Central memory CD8-positive, alpha-beta T cell (primary cell): Measurements from ENCODE around the gene PPP1CB.
"Not testable (repeated sequence)": the region's sequence is repeated elsewhere in the genome, so short reads cannot be mapped to it uniquely, and the experiment has no call there.

ENCODE experiments used
- ATAC-seq: fragments of 150-1000 bp; cut with Tn5 transposase; replicated peaks from 2 replicates; pipeline ENCODE4 v1.10.0; 2022; ENCODE audit warnings: mild to moderate bottlenecking, moderate FRiP score, moderate number of reproducible peaks; ENCODE audit not compliant: poor library complexity, severe bottlenecking; ENCODE audit errors: extremely low read depth
- DNase-seq, 2 donors: peaks; one replicate each; pipeline ENCODE4 v3.0.0; 2021; ENCODE audit warnings: low spot score in 2 of 2
- H3K27ac Mint-ChIP-seq: one replicate; pipeline ENCODE4 v1.8.0; 2022; ENCODE audit warnings: low read depth, mild to moderate bottlenecking, moderate library complexity, mixed read lengths
- H3K27me3 Mint-ChIP-seq: one replicate; pipeline ENCODE4 v1.8.0; 2022; ENCODE audit warnings: mixed read lengths
- H3K36me3 Mint-ChIP-seq: one replicate; pipeline ENCODE4 v1.8.0; 2022; ENCODE audit warnings: mild to moderate bottlenecking, moderate library complexity, mixed read lengths; ENCODE audit not compliant: insufficient read depth
- H3K4me1 Mint-ChIP-seq: one replicate; pipeline ENCODE4 v1.8.0; 2022; ENCODE audit warnings: mixed read lengths
- H3K4me3 Mint-ChIP-seq: one replicate; pipeline ENCODE4 v1.8.0; 2022; ENCODE audit warnings: mild to moderate bottlenecking, moderate library complexity, mixed read lengths
- H3K9me3 Mint-ChIP-seq: one replicate; pipeline ENCODE4 v1.8.0; 2022; ENCODE audit warnings: mixed read lengths

The PPP1CB gene

GRCh38 chr2:28721601-28722191 is 29.9 kb upstream of the PPP1CB start:
- H3K4me1 Mint-ChIP-seq: no peaks in the 10 kb centered on the region
- ATAC-seq: no peak
- H3K27me3 Mint-ChIP-seq: peaks cover 15% of the 10 kb centered on the region
- no peak overlapping the region for H3K27ac Mint-ChIP-seq
- no peaks in the 10 kb centered on the region for H3K9me3 Mint-ChIP-seq
- no peaks in the 10 kb centered on the region for H3K36me3 Mint-ChIP-seq
- no peak for DNase-seq
- H3K4me3 Mint-ChIP-seq: no peak overlapping the region

- no peaks in the 10 kb centered on the region for H3K27me3 Mint-ChIP-seq
- no peaks in the 10 kb centered on the region for H3K9me3 Mint-ChIP-seq
- H3K36me3 Mint-ChIP-seq: no peaks in the 10 kb centered on the region
- no peak overlapping the region for H3K27ac Mint-ChIP-seq
- no peak overlapping the region for H3K4me3 Mint-ChIP-seq
- H3K4me1 Mint-ChIP-seq: no peaks in the 10 kb centered on the region
- ATAC-seq (no peak), DNase-seq (no peak)
Observed at GRCh38 chr2:28725021-28725711, 26.5 kb upstream of the PPP1CB start.

GRCh38 chr2:28726177-28726576 is 25.5 kb upstream of the PPP1CB start:
- H3K4me3 Mint-ChIP-seq: no peak overlapping the region
- no peaks in the 10 kb centered on the region for H3K4me1 Mint-ChIP-seq
- ATAC-seq (no peak), DNase-seq (no peak)
- H3K27me3 Mint-ChIP-seq: no peaks in the 10 kb centered on the region
- H3K36me3 Mint-ChIP-seq: no peaks in the 10 kb centered on the region
- no peak overlapping the region for H3K27ac Mint-ChIP-seq
- H3K9me3 Mint-ChIP-seq: no peaks in the 10 kb centered on the region

GRCh38 chr2:28729698-28730097 is 21.9 kb upstream of the PPP1CB start:
- H3K9me3 Mint-ChIP-seq: no peaks in the 10 kb centered on the region
- DNase-seq (no peak), ATAC-seq (no peak)
- no peak overlapping the region for H3K4me3 Mint-ChIP-seq
- H3K36me3 Mint-ChIP-seq: no peaks in the 10 kb centered on the region
- H3K27me3 Mint-ChIP-seq: no peaks in the 10 kb centered on the region
- no peaks in the 10 kb centered on the region for H3K4me1 Mint-ChIP-seq
- no peak overlapping the region for H3K27ac Mint-ChIP-seq

GRCh38 chr2:28730641-28731146 is 20.9 kb upstream of the PPP1CB start:
- no peaks in the 10 kb centered on the region for H3K27me3 Mint-ChIP-seq
- H3K27ac Mint-ChIP-seq: no peak overlapping the region
- ATAC-seq (no peak), DNase-seq (no peak)
- no peaks in the 10 kb centered on the region for H3K9me3 Mint-ChIP-seq
- no peaks in the 10 kb centered on the region for H3K4me1 Mint-ChIP-seq
- H3K36me3 Mint-ChIP-seq: no peaks in the 10 kb centered on the region
- no peak overlapping the region for H3K4me3 Mint-ChIP-seq

- Mint-ChIP-seq H3K9me3 (no peaks in the 10 kb centered on the region), H3K4me1 (no peaks in the 10 kb centered on the region), H3K27ac (no peak overlapping the region), H3K27me3 (peaks cover 15% of the 10 kb centered on the region), H3K36me3 (peaks cover 3% of the 10 kb centered on the region), H3K4me3 (no peak overlapping the region)
- DNase-seq (no peak), ATAC-seq (no peak)
Observed at GRCh38 chr2:28735511-28735910, 16.1 kb upstream of the PPP1CB start.

GRCh38 chr2:28736034-28736433 is 15.6 kb upstream of the PPP1CB start:
- Mint-ChIP-seq H3K36me3 (peaks cover 3% of the 10 kb centered on the region), H3K4me3 (no peak overlapping the region), H3K27me3 (peaks cover 20% of the 10 kb centered on the region), H3K4me1 (no peaks in the 10 kb centered on the region), H3K9me3 (no peaks in the 10 kb centered on the region), H3K27ac (no peak overlapping the region)
- DNase-seq (no peak), ATAC-seq (no peak)

- DNase-seq (no peak), ATAC-seq (no peak)
- H3K4me1 Mint-ChIP-seq: no peaks in the 10 kb centered on the region
- peaks cover 30% of the 10 kb centered on the region for H3K27me3 Mint-ChIP-seq
- H3K27ac Mint-ChIP-seq: no peak overlapping the region
- H3K36me3 Mint-ChIP-seq: peaks cover 3% of the 10 kb centered on the region
- H3K9me3 Mint-ChIP-seq: no peaks in the 10 kb centered on the region
- H3K4me3 Mint-ChIP-seq: no peak overlapping the region
Observed at GRCh38 chr2:28737655-28738054, 14.0 kb upstream of the PPP1CB start.

- not testable (repeated sequence) for H3K4me3 Mint-ChIP-seq, H3K27ac Mint-ChIP-seq, DNase-seq, H3K9me3 Mint-ChIP-seq, H3K4me1 Mint-ChIP-seq, ATAC-seq, H3K36me3 Mint-ChIP-seq
- H3K27me3 Mint-ChIP-seq: peaks cover 30% of the 10 kb centered on the region
Observed at GRCh38 chr2:28742619-28743018, 9.0 kb upstream of the PPP1CB start.

- H3K4me3 Mint-ChIP-seq: no peak overlapping the region
Observed at GRCh38 chr2:28745225-28745624, 6.4 kb upstream of the PPP1CB start.

GRCh38 chr2:28745876-28746275 is 5.8 kb upstream of the PPP1CB start:
- H3K36me3 Mint-ChIP-seq: peaks cover 2% of the 10 kb centered on the region
- H3K4me3 Mint-ChIP-seq: no peak overlapping the region
- peaks cover 26% of the 10 kb centered on the region for H3K4me1 Mint-ChIP-seq
- no peak overlapping the region for H3K27ac Mint-ChIP-seq
- no peak for ATAC-seq
- H3K27me3 Mint-ChIP-seq: peaks cover 11% of the 10 kb centered on the region
- DNase-seq: no peak
- H3K9me3 Mint-ChIP-seq: no peaks in the 10 kb centered on the region

More at GRCh38 chr2:28745225-28745624, 6.4 kb upstream of the PPP1CB start:
- H3K27ac Mint-ChIP-seq: no peak overlapping the region
- no peaks in the 10 kb centered on the region for H3K9me3 Mint-ChIP-seq
- ATAC-seq (no peak), DNase-seq (no peak)
- peaks cover 20% of the 10 kb centered on the region for H3K4me1 Mint-ChIP-seq
- H3K27me3 Mint-ChIP-seq: peaks cover 18% of the 10 kb centered on the region
- H3K36me3 Mint-ChIP-seq: peaks cover 2% of the 10 kb centered on the region

- Mint-ChIP-seq H3K27me3 (peaks cover 4% of the 10 kb centered on the region), H3K4me3 (no peak overlapping the region), H3K4me1 (peaks cover 29% of the 10 kb centered on the region), H3K27ac (no peak overlapping the region), H3K36me3 (peaks cover 6% of the 10 kb centered on the region), H3K9me3 (no peaks in the 10 kb centered on the region)
- DNase-seq (no peak), ATAC-seq (no peak)
Observed at GRCh38 chr2:28746429-28747111, 5.1 kb upstream of the PPP1CB start.

- peaks cover 14% of the 10 kb centered on the region for H3K36me3 Mint-ChIP-seq
- H3K27me3 Mint-ChIP-seq: no peaks in the 10 kb centered on the region
- H3K4me3 Mint-ChIP-seq: peak overlapping the region; percentile 44
- peak overlapping the region; percentile 92 for H3K27ac Mint-ChIP-seq
- DNase-seq: no peak
- no peak for ATAC-seq
- peaks cover 33% of the 10 kb centered on the region for H3K4me1 Mint-ChIP-seq
- H3K9me3 Mint-ChIP-seq: no peaks in the 10 kb centered on the region
Observed at GRCh38 chr2:28747714-28748113, 3.9 kb upstream of the PPP1CB start.
